G401 (cell line): Measurements from ENCODE around the gene MTCL1. TPM values are rescaled to one million over a fixed set of nuclear protein-coding genes. Genes with fewer than 3 reads are reported as not detected.

Source experiments
- DNase-seq: peaks from one replicate; pipeline ENCODE4 v3.0.0-alpha.2; 2015; ENCODE audit warnings: low spot score
- in situ Hi-C: cut with HindIII; loops from 2 replicates; pipeline ENCODE4 v1.10.0; 2016; ENCODE audit warnings: low sequenced_read_pairs, mixed read lengths
- total RNA-seq: library from RNA; depleted of rRNA; stranded (reverse); fragments of >200 nt; shearing (Covaris generic); gene quantifications from 2 replicates; pipeline ENCODE4 v1.2.3, GENCODE V29; 2014

The MTCL1 gene
- total RNA-seq, 1 experiment from 2014 or later = 2.2 TPM

DNA sequence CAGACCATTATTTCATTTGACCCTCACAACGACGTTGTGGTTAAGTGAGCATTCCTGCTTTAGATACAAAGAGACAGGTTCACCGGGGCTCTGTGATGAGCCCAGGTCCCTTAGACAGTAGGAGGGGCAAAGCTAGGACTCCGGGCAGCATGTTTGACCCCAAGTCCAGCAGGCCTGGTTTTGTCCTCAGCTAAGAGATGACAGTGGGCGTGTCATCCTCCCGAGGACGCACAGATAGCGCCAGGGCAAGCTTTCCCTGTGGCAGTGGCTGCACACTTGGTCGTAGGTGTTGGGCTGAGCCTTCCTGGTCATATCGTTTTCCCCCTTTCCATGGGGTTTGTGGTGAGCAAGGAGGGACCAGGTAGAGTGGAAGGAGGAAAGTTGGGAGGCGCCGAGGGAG, 76.3 kb downstream of the MTCL1 start:
- DNase-seq = peak; percentile 46
- in situ Hi-C loops = no loop called here

DNA sequence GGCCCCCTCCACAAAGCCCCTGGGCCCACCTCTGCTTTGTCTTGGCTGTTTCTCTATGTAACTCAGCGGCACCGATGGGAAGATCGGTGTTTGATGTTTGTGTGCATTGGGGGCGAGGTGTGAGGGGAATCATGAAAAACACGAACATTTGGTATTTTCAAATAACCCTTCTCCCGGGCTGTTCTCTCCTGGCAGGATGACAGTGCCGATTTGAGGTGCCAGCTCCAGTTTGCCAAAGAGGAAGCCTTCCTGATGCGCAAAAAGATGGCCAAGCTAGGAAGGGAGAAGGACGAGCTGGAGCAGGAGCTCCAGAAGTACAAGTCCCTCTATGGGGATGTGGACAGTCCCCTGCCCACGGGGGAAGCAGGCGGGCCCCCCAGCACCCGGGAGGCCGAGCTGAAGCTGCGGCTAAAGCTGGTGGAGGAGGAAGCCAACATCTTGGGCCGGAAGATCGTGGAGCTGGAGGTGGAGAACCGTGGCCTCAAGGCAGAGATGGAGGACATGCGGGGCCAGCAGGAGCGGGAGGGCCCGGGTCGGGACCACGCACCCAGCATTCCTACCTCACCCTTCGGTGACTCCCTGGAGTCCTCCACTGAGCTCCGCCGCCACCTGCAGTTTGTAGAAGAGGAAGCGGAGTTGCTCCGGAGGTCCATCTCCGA, 78.1 kb downstream of the MTCL1 start:
- in situ Hi-C loops = no loop called here
- DNase-seq = peak; percentile 97

DNA sequence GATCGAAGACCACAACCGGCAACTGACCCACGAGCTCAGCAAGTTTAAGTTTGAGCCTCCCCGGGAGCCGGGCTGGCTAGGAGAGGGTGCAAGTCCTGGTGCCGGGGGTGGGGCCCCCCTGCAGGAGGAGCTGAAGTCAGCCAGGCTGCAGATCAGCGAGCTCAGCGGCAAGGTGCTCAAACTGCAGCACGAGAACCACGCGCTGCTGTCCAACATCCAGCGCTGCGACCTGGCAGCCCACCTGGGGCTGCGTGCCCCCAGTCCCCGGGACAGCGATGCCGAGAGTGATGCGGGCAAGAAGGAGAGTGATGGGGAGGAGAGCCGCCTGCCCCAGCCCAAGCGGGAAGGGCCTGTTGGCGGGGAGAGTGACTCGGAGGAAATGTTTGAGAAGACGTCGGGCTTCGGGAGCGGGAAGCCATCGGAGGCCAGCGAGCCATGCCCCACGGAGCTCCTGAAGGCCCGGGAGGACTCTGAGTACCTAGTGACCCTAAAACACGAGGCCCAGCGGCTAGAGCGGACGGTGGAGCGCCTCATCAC, 78.7 kb downstream of the MTCL1 start:
- no peak for DNase-seq
- in situ Hi-C loops = no loop called here

DNA sequence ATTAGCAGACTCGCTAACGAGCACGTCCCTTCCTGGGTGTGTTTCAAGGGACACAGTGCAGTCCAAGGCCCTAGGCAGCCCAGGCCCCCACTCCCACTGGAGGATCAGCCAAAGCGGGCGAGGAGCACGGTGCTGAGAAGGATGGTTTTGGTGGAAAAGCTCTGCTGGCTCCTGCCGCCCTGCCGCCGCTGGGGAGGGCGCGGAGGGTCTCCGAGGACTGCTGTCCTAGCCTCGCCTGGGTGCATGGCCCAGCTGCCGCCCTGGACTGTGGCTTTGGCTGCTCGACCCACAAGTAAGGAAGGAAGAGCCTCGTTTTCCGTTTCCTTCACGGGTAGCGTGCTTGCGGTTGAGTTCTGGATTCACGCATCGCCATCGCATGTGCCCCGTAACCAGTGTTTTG, 79.9 kb downstream of the MTCL1 start:
- in situ Hi-C loops = no loop called here
- DNase-seq = no peak

DNA sequence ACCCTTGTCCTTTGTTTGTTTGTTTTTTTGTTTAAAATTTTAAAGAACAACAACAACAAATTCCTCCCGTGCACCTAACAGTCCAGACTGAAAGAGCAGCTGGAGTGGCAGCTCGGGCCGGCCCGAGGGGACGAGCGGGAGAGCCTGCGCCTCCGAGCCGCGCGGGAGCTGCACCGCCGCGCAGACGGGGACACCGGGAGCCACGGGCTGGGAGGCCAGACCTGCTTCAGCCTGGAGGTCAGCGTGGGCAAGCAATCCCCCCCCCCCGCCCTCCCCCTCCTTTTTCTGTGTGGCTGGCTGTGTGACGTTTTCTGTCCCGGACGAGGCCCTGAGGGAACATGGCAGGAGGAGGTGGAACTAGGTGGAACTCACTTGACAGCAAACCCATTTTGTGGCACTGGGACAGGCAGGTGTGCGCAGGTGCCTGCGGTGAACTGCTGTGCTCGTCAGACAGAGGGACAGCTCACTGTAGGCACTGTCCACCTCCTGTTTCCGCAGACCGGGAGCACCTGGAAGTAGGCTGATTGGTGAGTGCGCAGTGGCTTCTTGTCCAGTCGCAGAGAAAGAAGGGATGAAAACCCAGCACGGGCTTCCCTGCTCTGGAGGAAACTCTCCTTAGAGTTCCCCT, 80.6 kb downstream of the MTCL1 start:
- no peak for DNase-seq
- in situ Hi-C loops = no loop called here

DNA sequence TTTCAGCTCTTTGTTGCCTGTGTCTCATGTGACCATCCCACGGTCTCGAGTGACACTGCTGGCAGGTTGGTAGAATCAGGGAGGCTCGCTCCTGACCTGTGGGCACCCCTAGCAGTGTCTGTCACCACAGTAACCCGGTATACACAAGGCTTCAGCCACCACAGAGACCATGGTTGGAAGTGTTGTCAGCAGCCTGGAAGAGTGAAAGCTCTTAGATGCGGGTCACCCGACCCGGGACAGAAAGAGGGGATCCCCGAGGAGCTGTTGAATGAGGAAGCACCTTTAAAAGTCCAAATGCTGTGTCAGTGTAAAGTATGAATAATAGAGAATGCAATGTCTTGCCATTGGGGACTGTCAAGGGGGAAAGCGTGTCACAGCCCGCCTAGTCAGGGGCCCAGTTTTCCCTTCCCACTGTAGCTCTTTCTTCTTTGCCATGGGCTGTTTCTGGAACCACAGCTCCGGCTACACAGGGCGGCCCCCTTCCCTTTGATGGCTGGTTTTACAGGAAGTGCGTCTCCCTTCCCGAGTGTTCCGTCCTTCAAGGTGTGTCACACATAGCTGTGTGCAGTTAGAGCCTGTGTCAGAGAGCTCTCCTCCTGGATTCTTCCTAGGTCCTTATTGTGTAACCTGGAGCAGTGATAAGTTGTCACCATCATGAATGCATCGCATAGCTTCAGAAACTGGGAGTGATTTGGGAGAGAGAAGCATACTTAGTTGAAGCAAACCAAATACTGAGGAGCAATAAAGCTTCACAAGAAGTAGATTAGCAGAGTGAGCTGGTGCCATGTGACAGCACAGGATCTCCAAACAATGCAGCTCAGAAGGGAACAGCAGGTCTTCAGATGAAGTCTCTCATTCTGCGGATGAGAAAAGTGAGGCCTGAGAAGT, 81.4 kb downstream of the MTCL1 start:
- no peak for DNase-seq
- in situ Hi-C loops = no loop called here

DNA sequence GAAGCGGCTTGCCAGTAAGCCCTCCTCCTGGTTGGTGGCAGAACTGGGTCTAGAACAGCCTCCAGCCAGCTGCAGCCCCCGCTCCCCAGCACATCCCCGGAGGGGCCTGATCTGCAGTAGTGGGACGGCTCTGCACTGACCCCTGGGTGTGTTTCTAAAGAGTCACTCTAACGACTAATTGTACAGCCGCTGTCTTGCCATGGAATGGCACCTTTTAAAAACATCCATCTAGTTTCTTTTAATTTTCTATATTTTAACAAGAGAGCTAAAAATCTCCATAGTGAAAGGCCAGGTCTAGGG, 82.0 kb downstream of the MTCL1 start:
- in situ Hi-C loops = no loop called here
- DNase-seq = no peak

DNA sequence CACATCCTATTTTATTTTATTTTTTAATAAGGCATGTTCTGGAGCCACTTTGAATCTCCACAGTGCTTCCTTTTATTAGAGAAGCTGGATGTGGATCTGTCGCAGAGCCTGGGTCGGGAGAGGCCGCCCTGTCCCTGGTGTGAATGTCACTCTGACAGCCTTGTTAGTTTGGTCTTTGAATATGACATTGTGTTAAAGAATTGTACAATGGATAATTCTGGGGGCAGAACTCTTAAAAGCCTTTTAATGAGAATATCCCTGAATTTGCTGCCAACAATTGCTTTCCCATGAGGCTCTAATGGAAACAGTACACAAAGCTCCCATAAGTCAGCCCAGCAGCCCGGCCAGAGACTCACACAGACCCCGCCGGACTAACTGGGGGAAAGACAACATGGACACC, 82.4 kb downstream of the MTCL1 start:
- in situ Hi-C loops = no loop called here
- DNase-seq = peak; percentile 49

DNA sequence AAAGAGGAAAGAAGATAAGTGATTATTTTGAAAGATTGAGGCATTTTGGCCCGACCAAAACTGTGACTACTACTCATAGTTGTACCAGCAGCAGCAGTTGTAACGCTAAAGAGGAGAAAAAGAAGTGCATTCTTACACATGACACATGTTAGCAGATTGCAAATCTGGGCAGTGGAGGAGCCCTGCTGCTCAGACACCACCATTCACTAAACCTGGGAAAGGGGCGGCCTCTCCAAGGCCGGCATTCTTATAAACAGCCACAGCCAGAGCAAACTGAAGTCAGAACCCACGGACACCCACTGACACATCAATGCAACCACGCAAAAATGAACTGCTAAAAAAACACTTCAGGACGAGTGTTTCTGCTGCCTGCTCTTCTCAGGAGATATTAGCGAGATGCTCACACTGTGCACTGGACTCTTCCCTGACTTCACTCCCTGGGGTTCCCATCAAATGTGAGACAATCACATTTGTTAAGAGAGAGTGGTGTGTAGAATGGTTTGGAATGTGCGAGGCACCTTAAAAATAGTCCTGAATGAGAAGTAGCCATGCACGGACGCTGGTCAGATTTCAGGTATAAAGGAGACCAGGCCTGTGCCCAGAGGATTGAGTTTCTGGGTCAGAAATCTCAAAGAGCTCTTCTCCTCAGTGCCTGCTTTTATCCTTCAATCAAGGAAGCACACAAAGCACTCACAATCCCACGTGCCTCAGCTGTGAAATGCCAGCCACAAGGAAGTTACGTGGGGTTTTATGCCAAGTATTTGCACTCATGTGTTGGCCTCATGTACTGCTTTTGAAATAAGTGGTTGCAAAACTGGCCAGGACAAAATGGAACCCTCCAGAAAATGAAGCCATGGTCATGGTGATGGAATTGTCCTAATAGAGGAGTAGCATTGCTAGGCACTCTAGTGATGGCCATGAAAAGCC, 83.4 kb downstream of the MTCL1 start:
- peak; percentile 51 for DNase-seq
- in situ Hi-C loops = no loop called here

DNA sequence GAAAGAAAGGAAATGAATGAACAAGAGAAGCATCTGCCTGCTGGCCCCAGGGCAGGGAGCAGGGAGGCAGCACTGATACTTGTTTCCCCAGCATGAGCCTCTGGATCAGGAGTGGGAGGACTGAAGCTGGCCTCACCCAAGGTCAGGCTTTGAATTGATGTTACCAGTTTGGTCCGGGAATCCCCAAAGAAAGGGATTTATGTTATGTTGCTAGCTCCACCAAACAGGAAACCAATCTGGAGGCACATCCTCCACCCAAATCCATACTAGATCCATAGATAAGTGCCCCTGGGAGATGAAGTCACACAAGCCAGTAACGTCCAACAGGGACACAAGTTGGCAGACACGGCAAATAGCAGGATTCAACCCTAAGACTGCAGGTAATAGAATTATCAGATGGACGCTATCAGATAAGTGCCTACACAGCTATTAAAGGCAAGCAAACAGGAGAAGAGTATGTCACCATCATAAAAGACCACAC, 85.9 kb downstream of the MTCL1 start:
- in situ Hi-C loops = no loop called here

DNA sequence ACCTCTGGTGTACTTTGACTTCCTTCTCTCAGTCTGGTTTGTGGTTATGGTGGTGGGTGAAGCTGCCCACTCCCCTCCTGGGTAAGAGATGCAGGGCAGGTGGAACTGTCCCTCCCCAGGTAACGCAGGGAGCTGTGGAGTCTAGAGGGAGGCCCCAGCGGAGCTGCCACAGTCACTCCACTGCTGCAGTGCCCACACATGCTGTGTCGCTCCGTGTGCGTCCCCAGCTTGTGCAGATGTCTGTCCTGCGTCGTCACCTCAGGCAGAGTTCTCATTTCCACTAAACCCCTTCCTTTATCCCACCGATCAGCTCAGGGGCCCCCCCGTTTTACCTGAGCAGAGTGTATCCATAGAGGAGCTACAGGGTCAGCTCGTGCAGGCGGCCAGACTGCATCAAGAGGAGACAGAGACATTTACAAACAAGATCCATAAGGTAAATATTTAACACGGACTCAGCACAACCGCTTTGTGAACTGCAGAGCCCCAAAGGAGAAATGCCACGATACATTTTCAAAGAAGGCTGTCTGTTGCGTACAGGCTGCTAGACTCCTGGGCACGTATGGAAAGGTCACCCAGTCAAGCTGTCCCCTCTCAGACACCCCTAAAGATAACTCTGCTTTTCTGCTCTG, 87.4 kb downstream of the MTCL1 start:
- in situ Hi-C loops = no loop called here
- peak; percentile 41 for DNase-seq

More for the DNA sequence above, 85.9 kb downstream of the MTCL1 start:
- peak; percentile 43 for DNase-seq

DNA sequence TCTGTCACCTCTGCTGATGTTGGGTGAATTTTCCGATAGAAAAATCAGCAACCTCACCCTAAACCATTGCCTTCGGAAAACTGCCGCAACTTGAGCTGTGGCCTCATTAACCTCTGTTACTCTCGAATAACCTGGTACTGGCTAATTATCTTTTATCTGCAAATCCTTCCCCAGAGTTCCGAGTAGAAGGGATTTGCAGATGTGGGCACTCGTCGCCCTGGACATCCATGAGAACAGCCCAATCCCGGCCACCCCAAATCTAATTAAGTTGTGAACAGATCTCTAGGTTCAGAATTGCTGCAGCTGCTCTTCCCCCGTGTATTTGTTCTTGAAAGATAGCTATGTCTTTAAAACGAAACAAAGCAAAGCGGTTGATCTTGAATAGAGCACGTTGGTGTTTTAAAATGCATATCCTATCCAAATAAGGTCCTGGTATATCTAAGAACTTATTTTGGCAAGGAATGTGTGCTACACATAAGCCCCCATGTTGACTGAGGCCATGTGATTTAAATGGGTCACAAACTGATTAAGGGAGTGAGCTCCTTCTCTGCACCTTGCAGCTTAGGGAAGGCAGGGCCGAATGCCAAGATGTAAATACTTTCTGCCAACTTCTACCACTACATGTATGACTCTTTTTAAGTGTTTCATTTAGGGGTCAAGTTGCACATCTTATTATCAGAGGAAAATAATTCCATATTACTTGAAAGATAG, 88.2 kb downstream of the MTCL1 start:
- in situ Hi-C loops = no loop called here
- DNase-seq = peak; percentile 63

DNA sequence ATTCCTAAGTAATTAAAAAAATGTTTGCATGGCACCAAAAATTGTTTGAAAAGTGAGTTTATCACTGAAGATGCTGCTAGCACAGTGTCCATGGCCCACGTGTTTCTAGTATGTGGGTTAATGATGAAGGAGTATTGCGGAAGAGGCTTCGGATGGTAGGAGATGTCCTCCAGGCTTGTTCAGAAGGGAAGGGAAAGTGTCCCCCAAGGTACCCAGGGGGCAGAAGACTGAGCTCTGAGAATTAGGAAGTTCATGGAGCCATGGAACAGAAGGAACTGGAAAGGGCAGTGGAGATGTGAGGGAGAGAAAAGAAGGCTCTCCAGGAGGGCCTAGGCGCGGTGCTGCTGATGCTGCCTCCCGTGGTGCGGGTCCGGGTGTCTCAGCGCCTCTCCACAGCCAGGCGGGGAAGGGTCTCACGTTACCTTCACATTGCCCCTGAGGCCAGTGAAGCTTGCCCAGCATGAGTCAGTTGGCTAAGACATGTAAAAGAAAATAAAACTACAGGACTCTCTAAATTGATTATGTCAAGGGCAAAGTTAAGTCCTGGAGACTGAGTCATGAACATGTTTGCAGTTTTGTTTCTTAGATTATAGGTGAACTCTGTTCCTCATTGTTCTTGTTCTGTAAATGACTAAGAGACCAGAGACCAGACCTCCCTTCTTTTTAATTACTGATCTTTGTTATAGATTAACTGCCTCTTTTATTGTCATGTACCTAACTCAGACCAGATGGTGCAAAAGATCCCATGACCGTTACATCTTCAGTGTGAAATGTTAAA, 89.0 kb downstream of the MTCL1 start:
- DNase-seq = peak; percentile 25
- in situ Hi-C loops = no loop called here

DNA sequence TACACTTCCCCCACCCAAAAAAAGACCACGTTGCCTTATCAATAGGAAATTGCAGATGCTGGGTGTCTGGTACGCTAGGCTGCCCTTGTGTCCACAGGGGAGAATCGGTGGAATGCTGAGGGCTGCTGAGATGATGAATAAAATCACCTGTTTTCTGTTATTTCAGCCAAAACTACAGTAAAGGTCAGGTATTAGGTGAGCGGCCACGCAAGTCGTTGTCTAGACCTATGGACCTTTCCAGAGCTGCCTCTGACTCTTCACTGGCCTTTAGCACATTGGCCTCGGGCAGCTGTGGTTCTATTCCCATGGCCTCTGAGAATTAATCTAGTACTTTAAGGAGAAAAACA, 89.6 kb downstream of the MTCL1 start:
- in situ Hi-C loops = no loop called here
- peak; percentile 29 for DNase-seq

DNA sequence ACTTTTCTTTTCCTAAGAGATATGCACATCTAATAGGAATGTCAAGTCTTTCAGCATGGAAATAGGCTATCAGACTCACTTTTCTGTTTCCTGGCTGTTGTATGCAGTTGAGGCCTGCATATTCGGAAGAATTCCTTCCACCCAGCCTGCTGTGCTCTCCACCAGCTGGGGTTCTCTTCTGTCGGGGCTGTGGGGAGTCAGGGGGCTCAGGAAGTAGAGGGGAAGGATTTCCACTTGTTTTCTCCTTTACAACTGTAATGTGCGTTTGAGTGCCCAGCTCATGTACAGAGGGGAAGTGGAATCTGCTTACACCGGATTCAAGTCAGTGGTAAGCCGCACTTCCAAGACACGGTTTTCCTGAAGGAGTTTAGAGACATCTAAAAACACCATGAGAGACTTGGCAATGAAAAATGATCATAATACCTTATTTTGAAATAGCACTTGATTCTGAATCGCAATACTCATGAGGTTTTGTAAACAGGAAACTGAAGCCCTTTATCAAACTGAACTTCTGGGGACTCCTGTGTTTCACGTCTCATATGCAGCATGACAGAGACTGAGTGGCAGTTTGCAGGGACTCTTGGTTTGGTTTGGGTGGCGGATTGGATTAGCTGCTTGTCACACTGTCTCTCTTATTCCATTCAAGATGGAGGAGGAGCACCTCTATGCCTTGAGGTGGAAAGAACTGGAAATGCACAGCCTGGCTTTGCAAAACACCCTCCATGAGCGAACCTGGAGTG, 90.4 kb downstream of the MTCL1 start:
- in situ Hi-C loops = no loop called here
- peak; percentile 59 for DNase-seq

DNA sequence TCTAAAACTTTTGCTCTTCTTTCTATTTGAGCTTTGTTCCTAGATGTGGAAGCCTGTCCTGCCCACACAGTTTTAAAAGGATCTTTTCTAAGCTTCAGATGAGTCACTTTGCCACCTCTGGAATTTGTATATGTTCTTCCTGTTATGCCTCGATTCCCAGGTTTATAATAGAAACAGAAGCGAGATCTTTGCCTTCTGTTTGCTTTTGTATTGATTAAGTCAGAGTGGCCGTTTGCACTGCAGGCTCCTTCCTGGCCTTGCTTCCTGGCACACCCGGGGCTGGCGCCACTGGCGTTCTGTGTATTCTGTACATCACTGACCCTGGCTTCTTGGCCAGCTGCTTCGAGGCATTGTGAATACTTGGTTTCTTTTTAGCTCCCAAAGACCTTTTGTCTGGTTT, 91.8 kb downstream of the MTCL1 start:
- in situ Hi-C loops = no loop called here
- DNase-seq = peak; percentile 27

DNA sequence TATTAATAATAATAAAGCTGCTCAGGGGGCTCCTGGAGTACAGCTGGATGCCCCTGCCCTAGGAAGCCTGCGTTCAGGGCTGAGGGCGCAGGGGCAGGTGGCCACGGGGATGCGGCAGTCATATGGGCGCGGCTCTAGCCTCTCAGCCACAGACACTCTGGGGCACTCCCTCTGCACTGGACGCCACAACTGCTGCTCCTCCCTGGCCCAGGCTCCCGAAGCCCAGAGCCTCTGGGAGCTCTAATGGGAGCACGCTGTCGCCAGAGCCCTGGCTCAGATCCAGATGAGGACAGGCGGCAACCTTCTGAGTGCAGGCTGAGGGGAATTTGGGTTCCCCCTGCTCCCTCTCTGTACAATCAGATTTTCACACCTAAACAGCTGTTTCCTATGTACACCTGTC, 93.6 kb downstream of the MTCL1 start:
- in situ Hi-C loops = no loop called here

More for the DNA sequence above, 93.6 kb downstream of the MTCL1 start:
- DNase-seq = peak; percentile 68
